ENCODE results near the gene PHF20.

- TF ChIP-seq CTCF (IDR thresholded peaks at IDR 0.05; ENCODE audit: insufficient read depth, low read length) = no peak
- no peak for TF ChIP-seq POLR2AphosphoS5 (IDR thresholded peaks at IDR 0.05; ENCODE audit: low read depth)
These were observed 796 bp downstream of the PHF20 start for GRCh38 chr20:35772563-35773058.

All from HL-60 (cell line).